WTC11 (cell line): Measurements from ENCODE around the gene ARID4B. TPM values are rescaled to one million over a fixed set of nuclear protein-coding genes. Genes with fewer than 3 reads are reported as not detected.

ENCODE experiments used
- ATAC-seq: fragments of 200-7000 bp; cut with Tn5 transposase; 2 replicates; pipeline ENCODE4 v1.10.0; 2021; ENCODE audit warnings: mild to moderate bottlenecking, moderate library complexity
- CTCF ChIA-PET: fragments of 300-600 bp; sonication (Branson Sonifier 250); formaldehyde crosslinking; loops from one replicate; lab custom pipeline; 2021; ENCODE audit warnings: antibody characterized with exemption; lab: Charles Lee
- POLR2A ChIA-PET: fragments of 350-600 bp; sonication (Branson Sonifier 250); formaldehyde crosslinking; loops from one replicate; lab custom pipeline; 2021; ENCODE audit warnings: antibody characterized with exemption; lab: Charles Lee
- DNase-seq: peaks from one replicate; pipeline ENCODE4 v3.0.0; 2021; ENCODE audit warnings: low spot score
- H3K27ac Mint-ChIP-seq: 2 replicates; pipeline ENCODE4 v1.8.0; 2021; ENCODE audit warnings: mixed read lengths
- H3K27me3 Mint-ChIP-seq: 2 replicates; pipeline ENCODE4 v1.8.0; 2021; ENCODE audit warnings: low read depth, mild to moderate bottlenecking, moderate library complexity, mixed read lengths
- H3K36me3 Mint-ChIP-seq: 2 replicates; pipeline ENCODE4 v1.8.0; 2021; ENCODE audit warnings: mixed read lengths
- H3K4me1 Mint-ChIP-seq: 2 replicates; pipeline ENCODE4 v1.8.0; 2022; ENCODE audit warnings: mixed read lengths
- H3K4me3 Mint-ChIP-seq: 2 replicates; pipeline ENCODE4 v1.8.0; 2021; ENCODE audit warnings: mild to moderate bottlenecking, moderate library complexity, mixed read lengths
- H3K9me3 Mint-ChIP-seq: 2 replicates; pipeline ENCODE4 v1.8.0; 2021; ENCODE audit warnings: mixed read lengths
- AR ChIP-seq: fragments of 250-450 bp; sonication (Bioruptor Pico); IDR thresholded peaks from 2 replicates; pipeline ENCODE4 v1.9.0; 2021; ENCODE audit warnings: mild to moderate bottlenecking
- CREB1 ChIP-seq: sonication (generic); formaldehyde crosslinking; IDR thresholded peaks from 2 replicates; pipeline ENCODE4 v1.8.0; 2023; ENCODE audit warnings: mild to moderate bottlenecking, missing genetic modification reagents
- ESRRA ChIP-seq: sonication (generic); formaldehyde crosslinking; IDR thresholded peaks from 2 replicates; pipeline ENCODE4 v1.8.1; 2022; ENCODE audit warnings: mild to moderate bottlenecking, missing genetic modification reagents, borderline replicate concordance
- FOXP1 ChIP-seq: sonication (generic); formaldehyde crosslinking; IDR thresholded peaks from 2 replicates; pipeline ENCODE4 v1.8.0; 2022; ENCODE audit warnings: missing genetic modification reagents, mild to moderate bottlenecking, moderate library complexity, borderline replicate concordance
- MLX ChIP-seq: sonication (generic); formaldehyde crosslinking; IDR thresholded peaks from 2 replicates; pipeline ENCODE4 v1.8.1; 2023; ENCODE audit warnings: mild to moderate bottlenecking, missing genetic modification reagents, moderate library complexity
- MXD4 ChIP-seq: fragments of 250-450 bp; sonication (Bioruptor Pico); IDR thresholded peaks from 2 replicates; pipeline ENCODE4 v1.8.0; 2021; ENCODE audit warnings: mild to moderate bottlenecking, moderate library complexity, borderline replicate concordance
- MYBL2 ChIP-seq: sonication (generic); formaldehyde crosslinking; IDR thresholded peaks from 2 replicates; pipeline ENCODE4 v1.8.1; 2023; ENCODE audit warnings: mild to moderate bottlenecking, moderate library complexity, missing genetic modification reagents
- NR1H2 ChIP-seq: sonication (generic); formaldehyde crosslinking; IDR thresholded peaks from 2 replicates; pipeline ENCODE4 v1.9.0; 2021; ENCODE audit warnings: mild to moderate bottlenecking, moderate library complexity, missing genetic modification reagents
- NR2C2 ChIP-seq: sonication (generic); formaldehyde crosslinking; IDR thresholded peaks from 2 replicates; pipeline ENCODE4 v1.8.0; 2022; ENCODE audit warnings: mild to moderate bottlenecking, missing genetic modification reagents
- SMAD3 ChIP-seq: sonication (generic); formaldehyde crosslinking; IDR thresholded peaks from 2 replicates; pipeline ENCODE4 v1.8.0; 2022; ENCODE audit warnings: missing genetic modification reagents, mild to moderate bottlenecking, borderline replicate concordance
- SOX15 ChIP-seq: fragments of 250-450 bp; sonication (Bioruptor Pico); IDR thresholded peaks from 2 replicates; pipeline ENCODE4 v1.9.0; 2021; ENCODE audit warnings: mild to moderate bottlenecking
- ZNF138 ChIP-seq: sonication (generic); formaldehyde crosslinking; conservative IDR thresholded peaks from 2 replicates; pipeline ENCODE4 v1.8.1; 2022; ENCODE audit warnings: mild to moderate bottlenecking, moderate library complexity, missing genetic modification reagents
- ZNF671 ChIP-seq: fragments of 250-450 bp; sonication (Bioruptor Pico); IDR thresholded peaks from 2 replicates; pipeline ENCODE4 v1.8.0; 2021; ENCODE audit warnings: mild to moderate bottlenecking
- total RNA-seq: library from RNA; stranded (reverse); gene quantifications from 3 replicates; pipeline ENCODE4 v1.2.3, GENCODE V29; 2021
- TF ChIP-seq, protein P1 (sequence below): sonication (generic); formaldehyde crosslinking; IDR thresholded peaks from 2 replicates; pipeline ENCODE4 v1.8.0; 2023; ENCODE audit warnings: missing genetic modification reagents, mild to moderate bottlenecking, borderline replicate concordance
- TF ChIP-seq, protein P2 (sequence below): sonication (generic); formaldehyde crosslinking; IDR thresholded peaks from 2 replicates; pipeline ENCODE4 v1.8.1; 2023; ENCODE audit warnings: mild to moderate bottlenecking, missing genetic modification reagents
- TF ChIP-seq, protein P3 (sequence below): sonication (generic); formaldehyde crosslinking; IDR thresholded peaks from 2 replicates; pipeline ENCODE4 v1.8.0; 2023; ENCODE audit warnings: mild to moderate bottlenecking, missing genetic modification reagents
- TF ChIP-seq, protein P4 (sequence below): sonication (generic); formaldehyde crosslinking; IDR thresholded peaks from 2 replicates; pipeline ENCODE4 v1.8.1; 2023; ENCODE audit warnings: mild to moderate bottlenecking, moderate library complexity, missing genetic modification reagents

Gene ARID4B
- total RNA-seq, 1 experiment from 2014 or later, result 35.7 TPM

- TF ChIP-seq, protein P1, sequence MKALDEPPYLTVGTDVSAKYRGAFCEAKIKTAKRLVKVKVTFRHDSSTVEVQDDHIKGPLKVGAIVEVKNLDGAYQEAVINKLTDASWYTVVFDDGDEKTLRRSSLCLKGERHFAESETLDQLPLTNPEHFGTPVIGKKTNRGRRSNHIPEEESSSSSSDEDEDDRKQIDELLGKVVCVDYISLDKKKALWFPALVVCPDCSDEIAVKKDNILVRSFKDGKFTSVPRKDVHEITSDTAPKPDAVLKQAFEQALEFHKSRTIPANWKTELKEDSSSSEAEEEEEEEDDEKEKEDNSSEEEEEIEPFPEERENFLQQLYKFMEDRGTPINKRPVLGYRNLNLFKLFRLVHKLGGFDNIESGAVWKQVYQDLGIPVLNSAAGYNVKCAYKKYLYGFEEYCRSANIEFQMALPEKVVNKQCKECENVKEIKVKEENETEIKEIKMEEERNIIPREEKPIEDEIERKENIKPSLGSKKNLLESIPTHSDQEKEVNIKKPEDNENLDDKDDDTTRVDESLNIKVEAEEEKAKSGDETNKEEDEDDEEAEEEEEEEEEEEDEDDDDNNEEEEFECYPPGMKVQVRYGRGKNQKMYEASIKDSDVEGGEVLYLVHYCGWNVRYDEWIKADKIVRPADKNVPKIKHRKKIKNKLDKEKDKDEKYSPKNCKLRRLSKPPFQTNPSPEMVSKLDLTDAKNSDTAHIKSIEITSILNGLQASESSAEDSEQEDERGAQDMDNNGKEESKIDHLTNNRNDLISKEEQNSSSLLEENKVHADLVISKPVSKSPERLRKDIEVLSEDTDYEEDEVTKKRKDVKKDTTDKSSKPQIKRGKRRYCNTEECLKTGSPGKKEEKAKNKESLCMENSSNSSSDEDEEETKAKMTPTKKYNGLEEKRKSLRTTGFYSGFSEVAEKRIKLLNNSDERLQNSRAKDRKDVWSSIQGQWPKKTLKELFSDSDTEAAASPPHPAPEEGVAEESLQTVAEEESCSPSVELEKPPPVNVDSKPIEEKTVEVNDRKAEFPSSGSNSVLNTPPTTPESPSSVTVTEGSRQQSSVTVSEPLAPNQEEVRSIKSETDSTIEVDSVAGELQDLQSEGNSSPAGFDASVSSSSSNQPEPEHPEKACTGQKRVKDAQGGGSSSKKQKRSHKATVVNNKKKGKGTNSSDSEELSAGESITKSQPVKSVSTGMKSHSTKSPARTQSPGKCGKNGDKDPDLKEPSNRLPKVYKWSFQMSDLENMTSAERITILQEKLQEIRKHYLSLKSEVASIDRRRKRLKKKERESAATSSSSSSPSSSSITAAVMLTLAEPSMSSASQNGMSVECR (CRISPR knock-in tag), result no peak
- no peak for TF ChIP-seq NR2C2 (CRISPR knock-in tag)
- TF ChIP-seq ZNF138, result no peak
- no peak for TF ChIP-seq MYBL2 (CRISPR knock-in tag)
- no peak for TF ChIP-seq SOX15 (CRISPR knock-in tag)
- no peak for TF ChIP-seq ZNF671 (CRISPR knock-in tag)
Observed at GRCh38 chr1:235240960-235241359, 87.0 kb downstream of the ARID4B start (continued).

DNA sequence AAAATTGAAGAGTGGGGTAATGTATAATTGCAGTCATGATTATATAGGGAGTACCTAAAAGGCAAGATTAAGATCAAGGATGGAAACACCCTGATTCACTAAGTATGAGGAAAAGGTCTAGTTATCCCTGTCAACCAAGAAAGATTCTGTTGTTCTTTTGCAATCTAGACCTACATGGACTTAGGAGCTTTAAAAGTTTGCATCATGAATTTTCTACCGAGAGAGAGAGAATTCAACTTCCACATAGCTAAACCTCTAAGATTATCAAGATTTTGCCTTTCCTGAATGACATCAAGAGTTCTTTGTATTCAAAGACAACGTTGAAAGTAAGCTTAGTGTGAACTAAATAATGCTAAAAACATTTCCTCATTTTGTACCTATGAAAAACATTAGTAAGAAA, 88.1 kb downstream of the ARID4B start:
- ChIA-PET CTCF (interaction anchor here (0.8 kb wide), 1 partner anchor 13 kb away, joined by 3 read pairs; no protein-coding TSS in a partner anchor), POLR2A (no interaction called here)
- Mint-ChIP-seq H3K27me3 (no peaks in the 10 kb centered on the region), H3K9me3 (no peaks in the 10 kb centered on the region), H3K4me3 (no peak overlapping the region), H3K36me3 (peaks cover 30% of the 10 kb centered on the region), H3K4me1 (peaks cover 9% of the 10 kb centered on the region; the same call in 1 of the 2 replicates), H3K27ac (peak overlapping the region; percentile 75)
- no peak for TF ChIP-seq AR
- TF ChIP-seq ESRRA, result no peak
- TF ChIP-seq MXD4 (CRISPR knock-in tag), result no peak
- TF ChIP-seq SMAD3 (CRISPR knock-in tag), result no peak
- TF ChIP-seq, protein P2, sequence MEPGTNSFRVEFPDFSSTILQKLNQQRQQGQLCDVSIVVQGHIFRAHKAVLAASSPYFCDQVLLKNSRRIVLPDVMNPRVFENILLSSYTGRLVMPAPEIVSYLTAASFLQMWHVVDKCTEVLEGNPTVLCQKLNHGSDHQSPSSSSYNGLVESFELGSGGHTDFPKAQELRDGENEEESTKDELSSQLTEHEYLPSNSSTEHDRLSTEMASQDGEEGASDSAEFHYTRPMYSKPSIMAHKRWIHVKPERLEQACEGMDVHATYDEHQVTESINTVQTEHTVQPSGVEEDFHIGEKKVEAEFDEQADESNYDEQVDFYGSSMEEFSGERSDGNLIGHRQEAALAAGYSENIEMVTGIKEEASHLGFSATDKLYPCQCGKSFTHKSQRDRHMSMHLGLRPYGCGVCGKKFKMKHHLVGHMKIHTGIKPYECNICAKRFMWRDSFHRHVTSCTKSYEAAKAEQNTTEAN (CRISPR knock-in tag), result no peak
- no peak for DNase-seq
- no peak for ATAC-seq

GRCh38 chr1:235238558-235238957, 89.4 kb downstream of the ARID4B start:
- POLR2A ChIA-PET, result no interaction called here
- TF ChIP-seq ZNF138 (no peak), FOXP1 (no peak), MLX (CRISPR knock-in tag) (no peak), CREB1 (CRISPR knock-in tag) (no peak), NR1H2 (CRISPR knock-in tag) (no peak)
- TF ChIP-seq, protein P2 (CRISPR knock-in tag), result no peak
- TF ChIP-seq, protein P3, sequence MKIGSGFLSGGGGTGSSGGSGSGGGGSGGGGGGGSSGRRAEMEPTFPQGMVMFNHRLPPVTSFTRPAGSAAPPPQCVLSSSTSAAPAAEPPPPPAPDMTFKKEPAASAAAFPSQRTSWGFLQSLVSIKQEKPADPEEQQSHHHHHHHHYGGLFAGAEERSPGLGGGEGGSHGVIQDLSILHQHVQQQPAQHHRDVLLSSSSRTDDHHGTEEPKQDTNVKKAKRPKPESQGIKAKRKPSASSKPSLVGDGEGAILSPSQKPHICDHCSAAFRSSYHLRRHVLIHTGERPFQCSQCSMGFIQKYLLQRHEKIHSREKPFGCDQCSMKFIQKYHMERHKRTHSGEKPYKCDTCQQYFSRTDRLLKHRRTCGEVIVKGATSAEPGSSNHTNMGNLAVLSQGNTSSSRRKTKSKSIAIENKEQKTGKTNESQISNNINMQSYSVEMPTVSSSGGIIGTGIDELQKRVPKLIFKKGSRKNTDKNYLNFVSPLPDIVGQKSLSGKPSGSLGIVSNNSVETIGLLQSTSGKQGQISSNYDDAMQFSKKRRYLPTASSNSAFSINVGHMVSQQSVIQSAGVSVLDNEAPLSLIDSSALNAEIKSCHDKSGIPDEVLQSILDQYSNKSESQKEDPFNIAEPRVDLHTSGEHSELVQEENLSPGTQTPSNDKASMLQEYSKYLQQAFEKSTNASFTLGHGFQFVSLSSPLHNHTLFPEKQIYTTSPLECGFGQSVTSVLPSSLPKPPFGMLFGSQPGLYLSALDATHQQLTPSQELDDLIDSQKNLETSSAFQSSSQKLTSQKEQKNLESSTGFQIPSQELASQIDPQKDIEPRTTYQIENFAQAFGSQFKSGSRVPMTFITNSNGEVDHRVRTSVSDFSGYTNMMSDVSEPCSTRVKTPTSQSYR (CRISPR knock-in tag), result no peak
- TF ChIP-seq, protein P4, sequence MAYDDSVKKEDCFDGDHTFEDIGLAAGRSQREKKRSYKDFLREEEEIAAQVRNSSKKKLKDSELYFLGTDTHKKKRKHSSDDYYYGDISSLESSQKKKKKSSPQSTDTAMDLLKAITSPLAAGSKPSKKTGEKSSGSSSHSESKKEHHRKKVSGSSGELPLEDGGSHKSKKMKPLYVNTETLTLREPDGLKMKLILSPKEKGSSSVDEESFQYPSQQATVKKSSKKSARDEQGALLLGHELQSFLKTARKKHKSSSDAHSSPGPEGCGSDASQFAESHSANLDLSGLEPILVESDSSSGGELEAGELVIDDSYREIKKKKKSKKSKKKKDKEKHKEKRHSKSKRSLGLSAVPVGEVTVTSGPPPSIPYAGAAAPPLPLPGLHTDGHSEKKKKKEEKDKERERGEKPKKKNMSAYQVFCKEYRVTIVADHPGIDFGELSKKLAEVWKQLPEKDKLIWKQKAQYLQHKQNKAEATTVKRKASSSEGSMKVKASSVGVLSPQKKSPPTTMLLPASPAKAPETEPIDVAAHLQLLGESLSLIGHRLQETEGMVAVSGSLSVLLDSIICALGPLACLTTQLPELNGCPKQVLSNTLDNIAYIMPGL (CRISPR knock-in tag), result no peak

More at GRCh38 chr1:235238558-235238957, 89.4 kb downstream of the ARID4B start:
- no peak for DNase-seq
- Mint-ChIP-seq H3K4me3 (no peak overlapping the region), H3K36me3 (peaks cover 27% of the 10 kb centered on the region), H3K27ac (no peak overlapping the region), H3K9me3 (no peaks in the 10 kb centered on the region), H3K27me3 (no peaks in the 10 kb centered on the region), H3K4me1 (peaks cover 9% of the 10 kb centered on the region; the same call in 1 of the 2 replicates)
- CTCF ChIA-PET, result no interaction called here
- no peak for ATAC-seq
